HepG2 (cell line): ENCODE measurements around the gene TBC1D10B. TPM values are rescaled to one million over a fixed set of nuclear protein-coding genes. Genes with fewer than 3 reads are reported as not detected.

Source experiments
- AGO1 ChIP-seq: fragments of 200-400 bp; formaldehyde crosslinking; IDR thresholded peaks from 2 replicates; pipeline ENCODE4 v1.6.1; 2017; ENCODE audit warnings: mild to moderate bottlenecking, low read depth, low read length, moderate library complexity; ENCODE audit not compliant: poor library complexity, severe bottlenecking
- AGO2 ChIP-seq: fragments of 200-400 bp; formaldehyde crosslinking; optimal IDR thresholded peaks from 2 replicates; pipeline ENCODE3; 2017; ENCODE audit warnings: mild to moderate bottlenecking, low read depth, low read length, moderate library complexity
- BORCS8-MEF2B ChIP-seq: sonication (generic); formaldehyde crosslinking; IDR thresholded peaks from 2 replicates; pipeline ENCODE4 v1.8.0; 2022; ENCODE audit warnings: mild to moderate bottlenecking, missing genetic modification reagents
- FOSL1 ChIP-seq: sonication (generic); formaldehyde crosslinking; IDR thresholded peaks from 2 replicates; pipeline ENCODE4 v1.9.0; 2021; ENCODE audit warnings: missing genetic modification reagents, borderline replicate concordance
- KAT2B ChIP-seq: fragments of 150-350 bp; IDR thresholded peaks from 2 replicates; pipeline ENCODE4 v1.6.1; 2014; ENCODE audit warnings: low read depth, low read length, borderline replicate concordance
- NR2F2 ChIP-seq: IDR thresholded peaks from 2 replicates; pipeline ENCODE4 v1.6.1; 2012; ENCODE audit warnings: low read depth, inconsistent platforms, borderline replicate concordance
- NRL ChIP-seq: sonication (generic); formaldehyde crosslinking; IDR thresholded peaks from 2 replicates; pipeline ENCODE4 v1.5.0; 2020; ENCODE audit warnings: missing genetic modification reagents, mild to moderate bottlenecking, moderate library complexity, borderline replicate concordance
- PCBP1 ChIP-seq: fragments of 200-400 bp; formaldehyde crosslinking; IDR thresholded peaks from 2 replicates; pipeline ENCODE4 v1.6.1; 2017; ENCODE audit warnings: mild to moderate bottlenecking, low read depth, low read length, borderline replicate concordance
- PHF20 ChIP-seq: sonication (generic); formaldehyde crosslinking; IDR thresholded peaks from 2 replicates; pipeline ENCODE4 v1.5.0; 2020; ENCODE audit warnings: mild to moderate bottlenecking, missing genetic modification reagents
- ZNF318 ChIP-seq: sonication (generic); formaldehyde crosslinking; IDR thresholded peaks from 2 replicates; pipeline ENCODE4 v1.4.0; 2020; ENCODE audit warnings: mild to moderate bottlenecking, missing genetic modification reagents
- ZNF354B ChIP-seq: sonication (generic); formaldehyde crosslinking; IDR thresholded peaks from 2 replicates; pipeline ENCODE4 v1.8.0; 2022; ENCODE audit warnings: mild to moderate bottlenecking, missing genetic modification reagents
- ZNF547 ChIP-seq: sonication (generic); formaldehyde crosslinking; IDR thresholded peaks from 2 replicates; pipeline ENCODE4 v1.5.1; 2020; ENCODE audit warnings: mild to moderate bottlenecking, missing genetic modification reagents
- ZNF724P ChIP-seq: sonication (generic); formaldehyde crosslinking; IDR thresholded peaks from 2 replicates; pipeline ENCODE4 v1.8.0; 2022; ENCODE audit warnings: missing genetic modification reagents, borderline replicate concordance
- ZNF772 ChIP-seq: sonication (generic); formaldehyde crosslinking; IDR thresholded peaks from 2 replicates; pipeline ENCODE4 v1.5.0; 2020; ENCODE audit warnings: mild to moderate bottlenecking, missing genetic modification reagents
- ZNF891 ChIP-seq: sonication (generic); formaldehyde crosslinking; IDR thresholded peaks from 2 replicates; pipeline ENCODE4 v1.5.0; 2020; ENCODE audit warnings: mild to moderate bottlenecking, missing genetic modification reagents
- polyA plus RNA-seq, 8 experiments: library from polyadenylated mRNA; depleted of rRNA in 3 of 8; stranded (reverse) in 7 of 8; unstranded in 1 of 8; fragments of >200 nt; fragmentation: Illumina TruSeq in 4 of 8; extraction: Trizol in 4 of 8; gene quantifications; 2 replicates each; pipeline versions ENCODE4 v1.2.1 to v1.2.3, GENCODE V29; 2011 to 2016; ENCODE audit warnings: low read depth in 4 of 8, missing spikeins in 1 of 8, mixed read lengths in 1 of 8; ENCODE audit not compliant: insufficient read depth in 1 of 8
- total RNA-seq, 5 experiments: library from RNA; depleted of rRNA; stranded (reverse); fragments of >200 nt; fragmentation: Illumina TruSeq; extraction: Trizol; gene quantifications; 2 replicates each; pipeline ENCODE4 v1.2.3, GENCODE V29; 2016; ENCODE audit warnings: low read depth in 1 of 5
- TF ChIP-seq, protein P1 (sequence below): sonication (generic); formaldehyde crosslinking; IDR thresholded peaks from 2 replicates; pipeline ENCODE4 v1.8.0; 2022; ENCODE audit warnings: missing genetic modification reagents, mild to moderate bottlenecking, inconsistent platforms, borderline replicate concordance
- TF ChIP-seq, protein P2 (sequence below): sonication (generic); formaldehyde crosslinking; IDR thresholded peaks from 2 replicates; pipeline ENCODE4 v1.4.0; 2020; ENCODE audit warnings: mild to moderate bottlenecking, missing genetic modification reagents
- TF ChIP-seq, protein P3 (sequence below): sonication (generic); formaldehyde crosslinking; conservative IDR thresholded peaks from 2 replicates; pipeline ENCODE4 v1.4.0; 2020; ENCODE audit warnings: missing genetic modification reagents

TBC1D10B gene
- total and polyA plus RNA-seq, 2 of the 13 experiments (the other 11 are each of a cell fraction or from before 2014, with no cell fraction given), result 15.7 to 24.8 TPM

- TF ChIP-seq FOSL1 (CRISPR knock-in tag) (no peak), KAT2B (no peak), ZNF891 (CRISPR knock-in tag) (0 out of 2 replicates have a peak, but pooled peaks have one; percentile 56), ZNF547 (CRISPR knock-in tag) (no peak), AGO1 (peak; percentile 99), ZNF772 (CRISPR knock-in tag) (0 out of 2 replicates have a peak, but pooled peaks have one; percentile 9), BORCS8-MEF2B (CRISPR knock-in tag) (peak; percentile 52; the same call in 1 of the 2 replicates), AGO2 (peak; percentile 97), ZNF318 (CRISPR knock-in tag) (no peak), PHF20 (no peak), PCBP1 (0 out of 2 replicates have a peak, but pooled peaks have one; percentile 37), NR2F2 (0 out of 2 replicates have a peak, but pooled peaks have one; percentile 11), NRL (CRISPR knock-in tag) (0 out of 2 replicates have a peak, but pooled peaks have one; percentile 37), ZNF724P (0 out of 2 replicates have a peak, but pooled peaks have one; percentile 64), ZNF354B (CRISPR knock-in tag) (0 out of 2 replicates have a peak, but pooled peaks have one; percentile 45)
- TF ChIP-seq, protein P1, sequence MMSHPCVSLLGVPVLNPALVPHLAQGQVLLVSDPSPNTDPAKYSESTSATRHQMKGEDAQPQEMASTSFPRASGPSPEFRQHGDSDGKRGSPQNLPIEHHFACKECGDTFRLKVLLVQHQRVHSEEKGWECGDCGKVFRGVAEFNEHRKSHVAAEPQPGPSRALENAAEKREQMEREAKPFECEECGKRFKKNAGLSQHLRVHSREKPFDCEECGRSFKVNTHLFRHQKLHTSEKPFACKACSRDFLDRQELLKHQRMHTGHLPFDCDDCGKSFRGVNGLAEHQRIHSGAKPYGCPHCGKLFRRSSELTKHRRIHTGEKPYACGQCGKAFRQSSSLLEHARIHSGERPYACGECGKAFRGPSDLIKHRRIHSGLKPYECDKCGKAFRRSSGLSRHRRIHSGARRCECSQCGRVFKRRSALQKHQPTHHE (CRISPR knock-in tag), result 0 out of 2 replicates have a peak, but pooled peaks have one; percentile 22
- TF ChIP-seq, protein P2, sequence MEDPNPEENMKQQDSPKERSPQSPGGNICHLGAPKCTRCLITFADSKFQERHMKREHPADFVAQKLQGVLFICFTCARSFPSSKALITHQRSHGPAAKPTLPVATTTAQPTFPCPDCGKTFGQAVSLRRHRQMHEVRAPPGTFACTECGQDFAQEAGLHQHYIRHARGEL (CRISPR knock-in tag), result 0 out of 2 replicates have a peak, but pooled peaks have one; percentile 56
- TF ChIP-seq, protein P3, sequence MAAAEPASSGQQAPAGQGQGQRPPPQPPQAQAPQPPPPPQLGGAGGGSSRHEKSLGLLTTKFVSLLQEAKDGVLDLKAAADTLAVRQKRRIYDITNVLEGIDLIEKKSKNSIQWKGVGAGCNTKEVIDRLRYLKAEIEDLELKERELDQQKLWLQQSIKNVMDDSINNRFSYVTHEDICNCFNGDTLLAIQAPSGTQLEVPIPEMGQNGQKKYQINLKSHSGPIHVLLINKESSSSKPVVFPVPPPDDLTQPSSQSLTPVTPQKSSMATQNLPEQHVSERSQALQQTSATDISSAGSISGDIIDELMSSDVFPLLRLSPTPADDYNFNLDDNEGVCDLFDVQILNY (CRISPR knock-in tag), result no peak
Measured at GRCh38 chr16:30353438-30354129, 16.7 kb downstream of the TBC1D10B start (continued).
